Mesothelial cell of epicardium (in vitro differentiated cells): ENCODE results near the gene ATP5PO. TPM values are rescaled to one million over a fixed set of nuclear protein-coding genes. Genes with fewer than 3 reads are reported as not detected.

Experiments
- DNase-seq, 2 experiments: peaks; one replicate each; pipeline ENCODE4 v3.0.0; 2021; ENCODE audit warnings: low spot score in 2 of 2; ENCODE audit not compliant: unreplicated experiment in 2 of 2
- H3K27ac Mint-ChIP-seq: 2 replicates; pipeline ENCODE4 v1.8.0; 2021; ENCODE audit warnings: mixed read lengths
- H3K27me3 Mint-ChIP-seq: 2 replicates; pipeline ENCODE4 v1.8.0; 2021; ENCODE audit warnings: low read depth, mixed read lengths
- H3K36me3 Mint-ChIP-seq: 2 replicates; pipeline ENCODE4 v1.8.0; 2021; ENCODE audit warnings: mixed read lengths
- H3K4me1 Mint-ChIP-seq: 2 replicates; pipeline ENCODE4 v1.8.0; 2021; ENCODE audit warnings: mixed read lengths
- H3K4me3 Mint-ChIP-seq: 2 replicates; pipeline ENCODE4 v1.8.0; 2021; ENCODE audit warnings: mild to moderate bottlenecking, moderate library complexity, mixed read lengths
- H3K9me3 Mint-ChIP-seq: 2 replicates; pipeline ENCODE4 v1.8.0; 2021; ENCODE audit warnings: mixed read lengths
- total RNA-seq: library from RNA; stranded (reverse); gene quantifications from 3 replicates; pipeline ENCODE4 v1.2.1, GENCODE V29; 2021
- TF ChIP-seq, protein P1 (sequence below): fragments of 200-600 bp; sonication (generic); IDR thresholded peaks from one replicate; pipeline ENCODE4 v1.5.0; 2021; ENCODE audit warnings: antibody characterized with exemption; ENCODE audit not compliant: unreplicated experiment

ATP5PO gene
- total RNA-seq, 1 donor from 2014 or later = 159 TPM

DNA sequence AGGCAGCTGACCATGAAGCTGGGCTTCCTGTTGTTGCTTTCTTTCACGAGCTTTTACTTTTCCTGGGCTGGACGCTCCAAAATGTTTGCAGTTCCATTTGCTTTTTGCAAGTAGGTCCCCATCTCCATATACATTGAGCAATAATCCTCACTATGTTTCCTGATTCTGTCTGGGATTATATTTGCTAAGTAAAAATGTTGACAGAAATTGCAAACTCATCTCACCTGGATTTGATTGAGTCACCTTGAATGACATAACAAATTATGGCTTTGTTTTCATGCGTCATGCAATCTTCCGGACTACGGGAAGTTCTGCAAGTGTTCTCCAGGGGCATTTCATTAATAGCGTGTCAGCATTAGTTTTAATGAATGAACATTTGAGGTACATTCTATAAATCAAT is 18.9 kb downstream of the ATP5PO start:
- Mint-ChIP-seq H3K4me1 (peaks cover 37% of the 10 kb centered on the region), H3K27ac (no peak overlapping the region), H3K4me3 (no peak overlapping the region), H3K27me3 (no peaks in the 10 kb centered on the region), H3K36me3 (peaks cover 2% of the 10 kb centered on the region), H3K9me3 (no peaks in the 10 kb centered on the region)
- TF ChIP-seq, protein P1, sequence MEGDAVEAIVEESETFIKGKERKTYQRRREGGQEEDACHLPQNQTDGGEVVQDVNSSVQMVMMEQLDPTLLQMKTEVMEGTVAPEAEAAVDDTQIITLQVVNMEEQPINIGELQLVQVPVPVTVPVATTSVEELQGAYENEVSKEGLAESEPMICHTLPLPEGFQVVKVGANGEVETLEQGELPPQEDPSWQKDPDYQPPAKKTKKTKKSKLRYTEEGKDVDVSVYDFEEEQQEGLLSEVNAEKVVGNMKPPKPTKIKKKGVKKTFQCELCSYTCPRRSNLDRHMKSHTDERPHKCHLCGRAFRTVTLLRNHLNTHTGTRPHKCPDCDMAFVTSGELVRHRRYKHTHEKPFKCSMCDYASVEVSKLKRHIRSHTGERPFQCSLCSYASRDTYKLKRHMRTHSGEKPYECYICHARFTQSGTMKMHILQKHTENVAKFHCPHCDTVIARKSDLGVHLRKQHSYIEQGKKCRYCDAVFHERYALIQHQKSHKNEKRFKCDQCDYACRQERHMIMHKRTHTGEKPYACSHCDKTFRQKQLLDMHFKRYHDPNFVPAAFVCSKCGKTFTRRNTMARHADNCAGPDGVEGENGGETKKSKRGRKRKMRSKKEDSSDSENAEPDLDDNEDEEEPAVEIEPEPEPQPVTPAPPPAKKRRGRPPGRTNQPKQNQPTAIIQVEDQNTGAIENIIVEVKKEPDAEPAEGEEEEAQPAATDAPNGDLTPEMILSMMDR = no peak
- no peak for DNase-seq

DNA sequence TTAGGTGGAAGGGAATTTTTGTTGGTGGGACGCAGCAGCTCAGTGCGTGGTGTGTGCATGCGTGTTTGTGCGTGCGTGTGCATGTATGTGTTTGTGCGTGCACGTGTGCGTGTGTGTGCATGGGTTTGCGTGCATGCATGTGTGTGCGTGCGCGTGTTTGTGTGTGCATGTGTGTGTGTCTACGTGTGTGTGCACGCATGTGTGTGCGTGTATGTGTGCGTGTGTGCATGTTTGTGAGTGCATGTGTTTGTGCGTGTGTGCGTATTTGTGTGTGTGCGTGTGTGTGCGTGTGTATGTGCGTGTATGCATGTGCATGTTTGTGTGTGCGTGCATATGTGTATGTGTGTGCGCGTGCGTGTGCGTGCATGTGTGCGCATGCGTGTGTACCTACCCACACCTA is 20.2 kb downstream of the ATP5PO start:
- Mint-ChIP-seq H3K27ac (peak overlapping the region; percentile 96), H3K4me1 (peaks cover 35% of the 10 kb centered on the region)
- DNase-seq = no peak

DNA sequence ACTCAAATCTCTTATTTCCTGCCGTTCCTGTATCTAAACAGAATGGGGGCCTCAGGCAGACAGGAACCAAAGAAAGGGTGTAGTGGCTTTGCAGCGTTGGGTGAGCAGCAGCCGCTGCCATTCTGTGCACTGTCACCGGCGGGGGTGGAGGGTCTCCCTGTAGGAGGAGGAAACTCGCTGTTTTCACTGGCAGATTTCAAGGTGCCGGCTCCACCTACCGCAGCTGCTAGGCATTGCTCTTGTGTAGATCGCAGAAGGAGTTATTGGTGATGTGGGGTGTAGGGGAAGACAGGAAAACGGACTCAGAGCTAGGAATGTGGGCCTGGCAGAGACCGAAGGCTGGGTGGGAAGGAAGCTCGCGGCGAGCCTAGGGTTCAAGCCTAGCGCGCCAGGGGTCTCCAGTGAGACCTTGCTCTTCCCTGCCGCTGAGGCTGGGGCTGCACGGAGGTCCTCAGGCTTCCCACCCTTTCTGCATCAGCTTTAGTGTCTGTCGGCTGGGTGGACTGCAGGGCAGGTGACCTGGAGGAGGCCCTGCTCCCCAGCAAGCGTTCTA is 20.8 kb downstream of the ATP5PO start:
- TF ChIP-seq, protein P1 = peak; percentile 23
- Mint-ChIP-seq H3K27ac (peak overlapping the region; percentile 96), H3K27me3 (no peaks in the 10 kb centered on the region), H3K36me3 (no peaks in the 10 kb centered on the region), H3K4me1 (peaks cover 33% of the 10 kb centered on the region), H3K9me3 (no peaks in the 10 kb centered on the region), H3K4me3 (peak overlapping the region; percentile 69)
- peak; percentile 69 to 80 for DNase-seq

More for the DNA sequence above, 20.2 kb downstream of the ATP5PO start:
- H3K36me3 Mint-ChIP-seq = no peaks in the 10 kb centered on the region
- H3K27me3 Mint-ChIP-seq = no peaks in the 10 kb centered on the region
- H3K9me3 Mint-ChIP-seq = no peaks in the 10 kb centered on the region
- TF ChIP-seq, protein P1 = no peak
- peak overlapping the region; percentile 69 for H3K4me3 Mint-ChIP-seq

DNA sequence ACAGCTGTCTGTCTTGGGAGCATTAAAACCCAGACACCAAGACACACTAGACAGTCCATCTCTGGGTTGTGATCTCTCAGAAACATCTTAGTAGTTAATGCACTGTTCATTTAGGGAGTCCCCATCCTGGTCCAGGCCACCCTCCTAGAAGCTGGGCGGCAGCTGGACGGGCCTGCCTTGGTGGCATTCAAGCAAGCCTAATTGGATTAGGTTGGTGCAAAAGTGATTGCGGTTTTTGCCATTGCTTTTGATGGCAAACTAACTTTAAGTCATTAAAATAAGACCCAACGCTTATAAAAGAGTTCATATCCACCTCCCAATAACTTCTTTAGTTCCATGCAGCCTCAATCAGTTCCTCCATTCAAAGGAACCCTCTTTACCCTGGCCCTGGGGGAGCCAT is 21.7 kb downstream of the ATP5PO start:
- no peaks in the 10 kb centered on the region for H3K27me3 Mint-ChIP-seq
- H3K4me1 Mint-ChIP-seq = peaks cover 24% of the 10 kb centered on the region
- TF ChIP-seq, protein P1 = no peak
- no peak for DNase-seq
- no peak overlapping the region for H3K4me3 Mint-ChIP-seq
- no peaks in the 10 kb centered on the region for H3K9me3 Mint-ChIP-seq
- no peaks in the 10 kb centered on the region for H3K36me3 Mint-ChIP-seq
- peak overlapping the region; percentile 44 for H3K27ac Mint-ChIP-seq

DNA sequence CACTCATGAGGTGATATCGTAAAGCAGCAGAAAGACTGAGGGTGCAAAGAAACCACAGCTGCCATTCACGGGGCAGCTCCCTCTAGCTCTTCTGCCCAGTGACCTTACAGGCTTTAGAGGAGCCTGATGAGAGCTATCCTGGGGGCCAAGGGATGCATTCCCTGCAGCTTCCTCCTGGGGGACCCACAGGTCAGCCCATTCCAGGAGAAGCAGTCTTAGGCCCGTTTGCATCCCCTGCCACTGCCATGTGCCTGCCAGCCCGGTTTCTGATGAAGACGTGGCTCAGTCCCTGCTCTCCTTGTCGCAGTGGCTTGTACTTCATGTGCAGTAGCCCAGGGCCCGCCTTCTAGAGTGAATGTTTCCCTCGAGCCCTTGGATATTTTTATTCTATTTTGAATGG is 22.8 kb downstream of the ATP5PO start:
- Mint-ChIP-seq H3K27ac (no peak overlapping the region), H3K4me1 (peaks cover 18% of the 10 kb centered on the region), H3K36me3 (no peaks in the 10 kb centered on the region), H3K27me3 (no peaks in the 10 kb centered on the region), H3K4me3 (no peak overlapping the region), H3K9me3 (no peaks in the 10 kb centered on the region)
- TF ChIP-seq, protein P1 = no peak
- no peak for DNase-seq

DNA sequence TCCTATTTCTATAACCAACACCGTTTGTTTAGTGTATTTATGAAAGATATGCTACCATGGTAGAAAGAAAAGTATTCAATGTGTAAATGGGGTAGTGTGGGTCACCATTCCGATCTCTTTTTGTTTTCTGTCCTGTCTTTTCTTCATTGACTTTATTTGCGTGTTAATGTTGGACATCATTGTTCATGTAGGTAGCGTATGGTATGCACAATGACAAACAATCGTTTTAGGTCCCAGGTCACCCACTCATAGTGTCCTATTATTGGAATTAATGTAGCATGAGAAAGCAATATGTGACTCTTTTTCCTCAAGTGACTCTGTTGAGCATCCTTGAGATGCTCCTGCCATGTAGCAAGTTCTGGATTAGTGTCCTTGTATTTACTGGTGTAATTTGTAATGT is 25.4 kb downstream of the ATP5PO start:
- Mint-ChIP-seq H3K4me1 (peaks cover 17% of the 10 kb centered on the region), H3K36me3 (no peaks in the 10 kb centered on the region), H3K9me3 (no peaks in the 10 kb centered on the region), H3K4me3 (no peak overlapping the region), H3K27ac (no peak overlapping the region), H3K27me3 (no peaks in the 10 kb centered on the region)
- TF ChIP-seq, protein P1 = no peak
- no peak for DNase-seq
